ENCODE results near the gene PAPSS1. TPM values are rescaled to one million over a fixed set of nuclear protein-coding genes. Genes with fewer than 3 reads are reported as not detected.

PAPSS1 gene
- total RNA-seq = 30.6 and 46.9 TPM in 2 replicates

DNA sequence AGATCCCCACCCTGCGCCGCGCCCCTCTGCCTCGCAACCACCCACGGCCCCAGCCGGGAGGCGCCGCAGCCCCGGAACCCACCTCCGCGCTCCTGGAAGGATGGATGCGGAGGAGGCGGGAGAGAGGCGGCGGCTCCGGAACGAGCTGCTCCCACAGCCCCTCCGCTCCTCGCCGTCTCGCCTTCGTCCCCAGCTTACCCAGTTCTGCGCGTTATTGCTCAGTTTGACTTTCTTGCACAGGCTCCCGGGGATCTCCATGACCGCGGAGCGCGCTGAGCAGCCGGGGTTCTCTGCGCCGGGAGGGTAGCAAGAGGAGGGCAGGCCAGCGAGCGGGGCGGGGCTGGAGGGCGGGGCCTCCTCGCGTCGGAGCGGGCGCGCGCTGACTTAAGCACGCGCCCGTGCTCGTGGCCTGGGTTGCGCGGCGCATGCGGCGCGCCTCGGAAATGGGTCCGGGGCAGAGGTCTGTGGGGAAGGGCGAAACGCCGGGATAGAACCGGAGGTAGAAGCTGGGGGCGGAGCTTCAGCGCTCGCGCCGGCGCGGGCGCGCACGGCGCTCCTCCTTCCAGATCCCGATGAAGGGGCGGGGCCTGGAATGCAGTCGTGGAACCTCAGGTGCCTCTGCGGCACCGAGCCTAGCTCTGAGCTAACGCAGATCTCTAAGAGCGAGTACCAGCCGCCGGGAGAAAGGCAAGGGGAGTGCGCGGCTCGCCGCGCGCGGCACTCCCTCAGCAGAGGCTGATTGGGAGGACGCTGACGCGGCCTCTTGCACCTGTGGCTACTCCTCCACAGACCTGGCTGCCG lies at the start of gene PAPSS1:
Gene PAPSS1 (minus strand): TSS at position 313 of the 801 bp plus-strand sequence. CDS start 55 bp downstream, at position 258.

Other genes starting within 250 kb of the PAPSS1 start
- 10.5 and 29.3 TPM in 2 replicates for gene SGMS2, start 104.7 kb upstream of the PAPSS1 start, total RNA-seq
- gene CYP2U1, start 211.3 kb upstream of the PAPSS1 start, total RNA-seq = 3.2 and 6.9 TPM in 2 replicates